GM19455 (cell line): ENCODE measurements around the gene ZDHHC13.

ENCODE experiments used
- ATAC-seq: cut with Tn5 transposase; IDR thresholded peaks from one replicate; pipeline ENCODE4 v1.9.1; 2021; ENCODE audit not compliant: unreplicated experiment

ZDHHC13 gene

GRCh38 chr11:19164230-19164855 lies 47.4 kb downstream of the ZDHHC13 start:
- ATAC-seq, result no peak

DNA sequence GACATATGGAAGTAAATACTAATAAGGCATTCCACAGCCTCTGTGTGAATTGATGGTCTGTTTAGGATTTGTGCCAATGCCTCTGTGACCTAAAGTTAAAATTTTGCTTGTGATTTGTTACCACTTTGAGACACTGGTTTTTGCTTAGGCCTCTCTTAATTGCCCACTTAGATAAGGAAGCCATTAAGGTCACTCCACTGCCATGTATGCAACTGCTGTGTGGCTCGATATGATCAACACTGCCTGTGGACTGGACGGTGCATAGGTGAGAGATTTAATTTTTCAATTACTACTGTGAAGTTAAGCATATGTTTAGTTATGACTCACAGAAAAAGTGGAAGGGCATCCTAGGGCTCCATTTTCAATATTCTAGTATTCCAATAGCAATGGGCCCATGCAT lies 47.9 kb downstream of the ZDHHC13 start:
- ATAC-seq, result no peak

DNA sequence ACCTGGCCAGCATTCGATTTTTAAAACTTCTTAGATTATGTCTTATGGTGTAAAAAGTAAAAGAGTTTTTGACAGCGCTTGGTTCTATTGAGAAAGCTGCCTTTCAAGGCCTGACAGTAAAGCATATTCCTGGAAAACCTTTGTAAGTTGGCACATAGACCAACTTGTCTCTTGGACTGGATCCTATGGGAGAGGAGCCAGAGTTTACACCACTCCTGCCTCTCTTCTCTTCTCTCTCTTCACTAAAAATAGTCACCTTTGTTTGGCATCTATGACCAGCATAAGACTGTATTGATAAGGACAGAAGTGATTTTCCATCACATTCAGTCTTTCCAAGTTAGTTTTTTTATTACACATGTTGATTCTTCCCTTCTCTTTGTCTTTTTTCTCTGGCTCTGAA lies 51.1 kb downstream of the ZDHHC13 start:
- ATAC-seq, result no peak

GRCh38 chr11:19173004-19173689 lies 56.2 kb downstream of the ZDHHC13 start:
- no peak for ATAC-seq

GRCh38 chr11:19173964-19174638 lies 57.1 kb downstream of the ZDHHC13 start:
- ATAC-seq, result no peak

- no peak for ATAC-seq
Measured at GRCh38 chr11:19176629-19177186, 59.7 kb downstream of the ZDHHC13 start.

- no peak for ATAC-seq
Measured at GRCh38 chr11:19181531-19182261, 64.7 kb downstream of the ZDHHC13 start.

DNA sequence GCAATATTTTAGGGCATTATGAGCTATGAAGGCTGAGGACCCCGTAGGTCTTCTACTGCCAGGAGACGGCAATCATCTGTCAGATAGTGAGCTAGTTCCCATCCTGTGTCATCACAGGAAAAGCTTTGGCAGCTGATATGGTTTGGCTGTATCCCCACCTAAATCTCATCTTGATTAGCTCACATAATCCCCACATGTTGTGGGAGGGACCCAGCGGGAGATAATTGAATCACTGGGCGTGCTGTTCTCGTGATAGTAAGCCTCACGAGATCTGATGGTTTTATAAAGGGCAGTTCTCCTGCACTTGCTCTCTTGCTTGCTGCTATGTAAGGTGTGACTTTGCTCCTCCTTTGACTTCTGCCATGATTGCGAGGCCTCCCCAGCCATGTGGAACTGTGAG lies 66.7 kb downstream of the ZDHHC13 start:
- no peak for ATAC-seq

DNA sequence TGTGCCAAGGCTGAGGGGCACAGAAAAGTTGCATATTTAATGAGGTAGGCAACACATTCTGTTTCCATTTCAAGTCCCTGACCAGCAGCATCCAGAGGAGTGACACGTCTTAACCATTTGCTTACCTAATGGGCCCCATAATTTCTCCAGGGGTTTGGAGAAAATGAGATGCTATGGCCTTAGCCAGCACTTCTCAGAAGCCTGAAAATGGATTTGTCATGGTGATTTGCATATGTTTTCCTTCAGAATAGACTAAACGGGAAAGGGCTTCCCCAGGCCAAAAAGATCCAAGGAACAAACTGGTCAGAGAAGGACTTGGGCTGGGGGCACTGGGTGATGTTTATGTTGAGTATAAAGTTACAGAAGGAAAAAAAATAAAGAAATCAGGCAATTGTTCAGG lies 68.1 kb downstream of the ZDHHC13 start:
- no peak for ATAC-seq

GRCh38 chr11:19185516-19186052 lies 68.6 kb downstream of the ZDHHC13 start:
- ATAC-seq, result no peak

DNA sequence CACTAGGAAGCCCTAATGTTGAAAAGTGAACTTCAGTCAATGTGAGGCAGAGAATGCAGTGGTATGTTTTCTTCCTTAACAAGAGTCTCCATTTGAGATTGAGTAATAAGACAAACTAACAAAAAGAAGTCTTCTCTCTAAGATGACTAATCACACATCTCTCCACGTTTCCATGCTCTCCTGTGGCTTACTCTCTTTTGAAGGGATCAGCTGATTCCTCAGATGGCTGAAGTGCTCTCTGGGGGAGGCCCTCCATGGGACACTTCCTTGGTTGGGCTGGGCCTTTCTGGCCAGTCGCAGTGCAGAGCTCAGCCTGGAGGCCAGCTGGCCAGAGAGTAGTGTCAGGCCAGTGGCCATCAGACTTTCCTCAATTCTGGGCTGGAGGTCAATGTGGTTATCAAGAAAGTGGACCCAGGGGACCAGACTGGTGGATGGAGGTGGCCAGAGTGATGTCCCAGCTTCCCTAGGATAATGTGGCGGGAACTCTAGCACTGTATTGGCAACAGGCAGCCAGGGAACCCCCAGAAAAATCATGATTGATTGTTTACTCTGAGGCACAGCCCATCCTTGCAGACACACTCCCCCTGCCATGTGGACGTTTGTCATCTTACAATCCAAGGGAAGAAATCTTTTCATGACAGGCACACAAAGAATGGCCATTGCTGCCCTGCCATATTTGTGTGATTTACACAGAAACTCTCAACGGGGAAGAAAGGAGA lies 70.3 kb downstream of the ZDHHC13 start:
- ATAC-seq, result no peak

GRCh38 chr11:19187833-19188258 lies 70.9 kb downstream of the ZDHHC13 start:
- ATAC-seq, result no peak

GRCh38 chr11:19191530-19192169 lies 74.7 kb downstream of the ZDHHC13 start:
- no peak for ATAC-seq

DNA sequence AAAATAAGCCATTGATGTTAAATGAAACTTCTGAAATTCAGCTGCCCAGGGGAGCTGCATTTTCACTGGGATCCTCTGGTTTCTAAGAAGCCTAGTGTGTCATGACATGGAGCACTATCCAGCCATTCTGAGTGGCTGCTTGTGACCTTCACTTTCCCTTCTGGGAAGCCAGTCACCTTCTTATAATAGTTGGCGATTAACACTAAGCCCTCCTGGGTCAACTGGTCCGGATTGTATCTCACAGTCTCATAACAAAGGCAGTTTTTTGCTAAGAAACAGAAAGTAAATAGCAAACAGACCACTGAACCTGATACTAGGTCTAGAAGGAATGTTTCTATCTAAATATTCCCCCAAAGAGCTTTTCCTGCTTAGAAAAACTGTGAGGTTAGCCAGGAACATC lies 76.9 kb downstream of the ZDHHC13 start:
- ATAC-seq, result no peak

DNA sequence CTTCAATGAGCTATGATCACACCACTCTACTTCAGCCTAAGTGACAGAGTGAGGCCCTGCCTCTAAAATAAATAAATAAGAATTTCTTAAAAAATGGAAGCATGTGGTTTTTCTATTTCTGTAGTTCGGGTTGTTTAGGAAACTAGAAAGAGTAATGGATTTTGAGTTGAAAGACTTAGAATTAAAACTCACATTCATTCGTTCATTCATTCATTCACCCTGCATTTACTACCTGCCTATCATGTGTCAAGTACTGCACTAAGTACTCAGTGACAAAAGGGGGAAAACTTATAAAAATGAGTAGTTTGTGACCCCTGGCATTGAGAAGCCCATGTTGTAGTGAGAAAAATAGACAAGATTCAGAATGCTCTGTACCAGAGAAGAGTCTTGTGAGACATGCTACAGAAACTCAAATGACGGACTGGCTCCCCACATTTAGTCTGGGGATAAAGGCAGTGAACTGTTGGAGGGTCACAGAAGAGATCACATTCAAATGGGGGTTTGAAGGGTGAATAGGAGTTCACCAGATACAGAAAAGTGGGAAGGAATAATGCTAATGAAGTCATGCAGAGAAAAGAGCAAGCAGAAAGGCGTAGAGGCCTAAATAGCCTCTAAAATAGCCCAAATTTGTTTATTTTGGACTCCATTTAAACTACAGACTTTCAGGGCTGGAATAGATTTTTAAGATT lies 77.8 kb downstream of the ZDHHC13 start:
- no peak for ATAC-seq

GRCh38 chr11:19196432-19196831 lies 79.5 kb downstream of the ZDHHC13 start:
- ATAC-seq, result no peak

GRCh38 chr11:19199048-19199447 lies 82.1 kb downstream of the ZDHHC13 start:
- no peak for ATAC-seq

GRCh38 chr11:19199771-19200170 lies 82.8 kb downstream of the ZDHHC13 start:
- ATAC-seq, result no peak
